HG03103 (cell line): ENCODE measurements around the gene GPR162.

Experiments used
- ATAC-seq: cut with Tn5 transposase; IDR thresholded peaks from one replicate; pipeline ENCODE4 v1.9.1; 2021; ENCODE audit warnings: low read depth; ENCODE audit not compliant: unreplicated experiment

The GPR162 gene

DNA sequence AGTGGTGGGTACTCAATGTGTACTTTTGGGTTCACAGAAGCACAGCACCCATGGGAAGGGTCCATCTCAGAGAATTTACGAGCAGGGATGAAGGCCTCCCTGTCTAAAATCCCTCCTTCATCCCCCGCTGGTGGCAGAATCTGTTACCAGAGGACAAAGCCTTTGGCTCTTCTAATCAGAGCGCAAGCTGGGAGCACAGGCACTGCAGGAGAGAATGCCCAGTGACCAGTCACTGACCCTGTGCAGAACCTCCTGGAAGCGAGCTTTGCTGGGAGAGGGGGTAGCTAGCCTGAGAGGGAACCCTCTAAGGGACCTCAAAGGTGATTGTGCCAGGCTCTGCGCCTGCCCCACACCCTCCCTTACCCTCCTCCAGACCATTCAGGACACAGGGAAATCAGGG lies 1.5 kb upstream of the GPR162 start:
- no peak for ATAC-seq

DNA sequence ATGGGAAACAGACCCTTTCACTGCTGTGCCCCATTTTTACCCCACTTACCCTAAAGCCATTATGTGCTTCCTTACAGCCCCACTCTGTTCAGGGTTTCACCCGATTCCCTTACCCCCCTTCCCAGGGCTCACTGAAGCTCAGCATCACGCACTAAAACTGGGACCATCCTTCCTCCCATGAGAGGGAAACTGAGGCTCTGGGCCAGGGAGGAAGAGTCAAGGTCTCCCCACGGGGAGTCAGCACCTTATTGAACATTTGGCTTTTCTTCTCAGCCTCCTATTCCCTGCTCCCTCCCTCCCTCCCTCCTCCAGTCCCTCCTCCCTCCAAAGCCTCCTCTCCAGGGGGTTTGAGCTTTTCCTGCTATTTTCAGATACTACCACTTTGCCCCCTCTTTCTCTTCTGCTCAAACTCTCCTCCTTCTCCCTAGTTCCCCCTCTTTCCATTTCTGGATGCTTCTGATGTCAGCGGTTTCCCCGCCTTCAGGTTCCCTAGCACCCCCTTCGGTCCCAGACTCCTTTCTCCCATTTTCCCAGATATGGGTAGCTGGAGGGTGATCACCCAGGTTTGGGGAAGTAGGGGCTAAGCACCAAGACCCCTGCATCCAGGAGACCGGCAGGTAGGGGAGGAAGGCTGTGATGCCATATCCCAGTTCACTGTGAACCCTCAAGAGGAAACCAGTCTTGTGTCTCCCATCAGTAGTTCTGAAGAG lies 960 bp downstream of the GPR162 start:
- no peak for ATAC-seq

DNA sequence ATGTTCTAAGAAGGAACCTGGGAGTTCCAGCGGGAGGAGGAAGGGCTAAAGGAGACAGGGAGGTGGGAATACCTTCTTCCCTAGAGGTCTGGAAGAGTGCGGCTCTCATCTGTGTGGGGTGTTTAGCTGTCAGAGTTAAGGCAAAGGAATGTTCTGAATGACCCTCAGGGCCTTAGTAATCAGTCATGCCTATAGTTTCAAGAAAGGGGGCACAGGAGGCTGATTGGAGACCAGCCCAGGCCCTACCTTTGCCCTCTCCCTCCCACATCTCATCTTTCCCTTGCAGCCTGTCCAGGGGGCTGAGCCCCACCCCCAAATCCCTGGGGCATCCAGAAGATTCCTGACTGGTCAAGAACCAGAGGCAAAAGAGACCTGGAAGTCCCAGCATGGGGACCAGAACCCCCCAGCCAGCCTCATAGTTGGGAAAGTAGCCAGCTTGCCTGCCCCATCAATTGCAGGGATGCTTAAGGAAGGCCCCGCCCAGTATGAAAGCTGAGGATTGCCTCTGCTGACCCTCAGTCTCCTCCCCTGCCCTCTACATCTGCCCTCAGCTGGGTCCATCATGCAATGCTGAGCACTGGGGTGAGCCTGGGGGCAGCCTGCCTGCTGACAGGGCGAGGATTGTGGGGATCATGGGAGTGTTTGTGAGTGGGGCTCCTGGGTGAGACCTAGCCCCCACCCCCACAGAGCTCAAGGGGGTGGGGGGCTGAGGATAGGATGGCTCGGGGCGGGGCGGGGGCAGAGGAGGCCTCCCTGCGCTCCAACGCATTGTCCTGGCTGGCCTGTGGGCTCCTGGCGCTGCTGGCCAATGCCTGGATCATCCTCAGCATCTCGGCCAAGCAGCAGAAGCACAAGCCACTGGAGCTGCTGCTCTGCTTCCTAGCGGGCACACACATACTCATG lies 1.8 kb downstream of the GPR162 start:
- no peak for ATAC-seq

DNA sequence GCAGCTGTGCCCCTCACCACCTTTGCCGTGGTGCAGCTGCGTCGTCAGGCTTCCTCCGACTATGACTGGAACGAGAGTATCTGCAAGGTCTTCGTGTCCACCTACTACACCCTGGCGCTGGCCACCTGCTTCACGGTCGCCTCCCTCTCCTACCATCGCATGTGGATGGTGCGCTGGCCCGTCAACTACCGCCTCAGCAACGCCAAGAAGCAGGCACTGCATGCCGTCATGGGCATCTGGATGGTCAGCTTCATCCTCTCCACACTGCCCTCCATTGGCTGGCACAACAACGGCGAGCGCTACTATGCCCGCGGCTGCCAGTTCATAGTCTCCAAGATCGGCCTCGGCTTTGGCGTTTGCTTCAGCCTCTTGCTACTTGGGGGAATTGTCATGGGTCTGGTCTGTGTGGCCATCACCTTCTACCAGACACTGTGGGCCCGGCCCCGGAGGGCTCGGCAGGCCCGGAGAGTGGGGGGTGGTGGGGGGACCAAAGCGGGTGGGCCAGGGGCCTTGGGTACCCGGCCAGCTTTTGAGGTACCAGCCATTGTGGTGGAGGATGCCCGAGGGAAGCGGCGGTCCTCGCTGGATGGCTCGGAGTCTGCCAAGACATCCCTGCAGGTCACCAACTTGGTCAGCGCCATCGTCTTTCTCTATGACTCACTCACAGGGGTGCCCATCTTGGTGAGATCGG lies 2.6 kb downstream of the GPR162 start:
- ATAC-seq, result no peak

DNA sequence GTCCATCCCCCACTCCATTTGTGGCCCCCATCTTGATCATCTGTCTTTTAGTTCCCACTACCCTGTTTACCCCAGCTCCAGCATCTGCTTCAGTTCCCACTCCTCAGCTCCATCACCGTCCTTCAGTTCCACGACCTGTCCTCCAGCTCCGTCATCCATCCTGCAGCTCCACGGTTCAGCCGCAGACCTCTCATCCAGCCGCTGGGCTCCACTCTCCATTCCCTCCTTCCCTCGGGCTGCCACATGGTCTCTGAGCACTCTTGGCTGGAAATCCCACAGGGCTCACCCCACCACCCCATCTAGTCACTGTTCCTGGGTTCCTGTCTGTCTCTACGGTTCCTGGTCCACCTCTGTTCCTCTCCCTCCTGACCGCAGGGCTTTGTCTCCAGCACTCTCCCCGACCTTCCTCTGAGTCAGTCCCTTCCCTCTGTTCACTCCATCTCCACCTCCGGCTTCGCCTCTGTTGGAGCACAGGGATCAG lies 3.3 kb downstream of the GPR162 start:
- no peak for ATAC-seq

DNA sequence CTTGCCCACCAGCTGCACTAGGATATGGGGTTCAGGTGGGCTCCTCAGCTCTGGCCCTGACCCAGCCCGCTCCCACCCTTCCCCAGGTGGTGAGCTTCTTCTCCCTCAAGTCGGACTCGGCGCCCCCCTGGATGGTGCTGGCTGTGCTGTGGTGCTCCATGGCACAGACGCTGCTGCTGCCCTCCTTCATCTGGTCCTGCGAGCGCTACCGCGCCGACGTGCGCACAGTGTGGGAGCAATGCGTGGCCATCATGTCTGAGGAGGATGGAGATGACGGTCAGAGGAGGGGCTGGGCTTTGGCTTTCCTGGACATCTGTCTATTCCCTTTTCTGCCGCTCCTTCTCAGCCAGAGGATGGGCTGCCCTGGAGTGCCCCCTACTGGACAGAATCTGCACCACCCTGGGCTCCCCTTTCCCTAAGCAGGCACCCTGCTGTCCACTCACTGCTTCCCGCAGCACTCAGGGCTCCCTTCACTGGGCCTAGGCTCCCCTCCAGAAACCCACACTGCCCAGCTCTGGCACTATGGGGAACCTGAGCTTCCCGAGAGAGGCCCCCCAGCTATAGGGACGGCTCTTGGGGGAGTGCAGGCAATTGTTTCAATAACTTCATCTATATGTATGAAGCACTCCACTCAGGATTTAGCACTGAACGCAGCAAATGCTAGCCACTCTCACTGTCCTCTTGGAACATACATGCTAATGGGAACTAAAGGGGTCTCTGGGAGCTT lies 3.9 kb downstream of the GPR162 start:
- no peak for ATAC-seq

DNA sequence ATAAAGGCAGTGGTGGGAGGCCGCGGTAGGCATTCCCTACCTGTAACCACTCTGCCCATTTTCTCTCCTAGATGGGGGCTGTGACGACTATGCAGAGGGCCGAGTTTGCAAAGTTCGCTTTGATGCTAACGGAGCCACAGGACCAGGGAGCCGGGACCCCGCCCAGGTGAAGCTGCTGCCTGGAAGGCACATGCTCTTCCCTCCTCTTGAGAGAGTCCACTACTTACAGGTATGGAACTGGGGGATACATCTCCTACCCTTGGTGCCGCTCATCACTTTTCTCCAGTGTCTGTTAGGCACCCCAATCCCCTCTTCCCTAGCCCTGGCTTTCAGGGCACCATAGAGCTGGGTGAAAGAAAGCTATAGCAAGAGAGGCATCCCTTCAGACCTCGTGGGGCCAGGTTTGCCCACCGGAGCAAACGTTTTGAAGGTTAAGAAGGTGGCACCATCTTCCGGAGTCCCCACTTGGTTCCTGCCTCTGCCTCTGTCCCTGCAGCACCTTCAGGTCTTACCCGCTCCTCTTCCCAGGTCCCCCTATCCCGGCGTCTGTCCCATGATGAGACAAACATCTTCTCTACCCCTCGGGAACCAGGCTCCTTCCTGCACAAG lies 4.6 kb downstream of the GPR162 start:
- ATAC-seq, result no peak

DNA sequence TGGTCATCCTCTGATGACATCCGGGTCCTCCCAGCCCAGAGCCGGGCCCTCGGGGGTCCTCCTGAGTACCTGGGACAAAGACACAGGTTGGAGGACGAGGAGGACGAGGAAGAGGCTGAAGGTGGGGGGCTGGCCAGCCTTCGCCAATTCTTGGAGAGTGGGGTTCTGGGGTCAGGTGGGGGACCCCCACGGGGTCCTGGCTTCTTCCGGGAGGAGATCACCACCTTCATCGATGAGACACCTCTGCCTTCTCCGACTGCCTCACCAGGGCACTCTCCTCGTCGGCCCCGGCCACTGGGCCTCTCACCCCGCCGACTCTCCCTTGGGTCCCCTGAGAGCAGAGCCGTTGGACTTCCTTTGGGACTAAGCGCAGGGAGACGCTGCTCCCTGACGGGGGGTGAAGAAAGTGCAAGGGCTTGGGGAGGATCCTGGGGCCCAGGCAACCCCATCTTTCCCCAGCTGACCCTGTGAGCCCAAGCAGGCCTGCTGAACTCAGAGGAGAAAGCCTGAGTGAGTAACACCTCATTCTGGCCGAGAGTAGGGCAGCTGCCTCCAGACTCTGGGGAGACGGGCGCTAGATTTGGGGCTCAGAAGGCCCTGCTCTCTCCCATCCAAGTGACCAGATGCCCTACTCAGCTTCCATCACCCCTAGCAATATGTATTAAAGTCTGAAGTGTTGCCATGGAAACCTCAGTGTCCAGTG lies 5.3 kb downstream of the GPR162 start:
- no peak for ATAC-seq

DNA sequence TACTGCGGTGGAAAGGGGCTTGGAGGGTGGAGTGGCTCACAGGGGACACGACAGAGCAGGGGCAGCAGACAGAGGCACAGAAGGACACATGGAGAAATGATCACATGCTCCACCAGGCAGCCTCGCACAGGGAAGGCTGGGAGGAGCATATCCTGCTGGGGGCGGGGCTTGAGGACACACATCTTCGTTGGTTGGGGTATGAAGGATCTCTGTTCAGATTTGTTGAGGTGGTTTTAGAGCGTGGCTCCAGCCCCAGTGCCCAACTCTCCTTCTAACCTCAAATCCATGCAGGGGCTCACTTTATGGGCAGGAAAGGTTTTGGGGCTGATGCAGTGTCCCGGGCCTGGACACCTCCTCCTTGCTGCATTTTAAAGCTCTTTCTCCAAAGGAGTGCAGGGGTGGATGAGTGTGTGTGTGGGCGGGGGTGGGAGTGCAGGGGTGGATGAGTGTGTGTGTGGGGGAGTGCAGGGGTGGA lies 5.9 kb downstream of the GPR162 start:
- no peak for ATAC-seq

DNA sequence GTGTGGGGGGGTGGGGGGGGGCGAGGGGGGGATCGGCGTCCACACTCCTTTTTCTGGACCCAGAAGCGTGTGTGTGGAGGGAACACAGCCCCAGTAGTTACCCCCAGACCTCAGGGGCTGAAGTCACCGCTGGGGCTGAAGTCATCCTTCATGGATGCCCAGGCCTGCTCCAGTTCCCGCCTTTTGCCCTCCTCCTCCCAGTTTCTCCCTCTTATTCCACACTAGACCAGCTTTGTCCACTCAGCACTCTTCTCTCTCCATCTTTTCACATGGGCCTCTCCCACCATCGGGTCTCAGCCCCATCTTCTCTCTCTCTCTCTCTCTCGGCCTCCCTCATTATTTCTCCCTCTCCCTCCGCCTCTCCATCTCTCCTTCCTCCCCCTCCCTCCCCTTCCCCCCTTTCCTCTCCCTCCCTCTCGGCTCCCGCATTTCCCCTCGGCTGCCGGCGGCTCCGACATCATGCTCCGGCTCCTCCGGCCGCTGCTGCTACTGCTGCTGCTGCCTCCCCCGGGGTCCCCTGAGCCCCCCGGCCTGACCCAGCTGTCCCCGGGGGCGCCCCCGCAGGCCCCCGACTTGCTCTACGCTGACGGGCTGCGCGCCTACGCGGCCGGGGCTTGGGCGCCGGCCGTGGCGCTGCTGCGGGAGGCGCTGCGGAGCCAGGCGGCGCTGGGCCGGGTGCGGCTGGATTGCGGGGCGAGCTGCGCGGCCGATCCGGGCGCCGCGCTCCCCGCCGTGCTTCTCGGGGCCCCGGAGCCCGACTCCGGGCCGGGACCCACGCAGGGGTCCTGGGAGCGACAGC lies 6.6 kb downstream of the GPR162 start, which contains the start of gene P3H3:
TSS of gene P3H3 (plus strand) at position 426 of the 799 bp plus-strand sequence. CDS start at position 460, 34 bp downstream.
- ATAC-seq, result no peak

DNA sequence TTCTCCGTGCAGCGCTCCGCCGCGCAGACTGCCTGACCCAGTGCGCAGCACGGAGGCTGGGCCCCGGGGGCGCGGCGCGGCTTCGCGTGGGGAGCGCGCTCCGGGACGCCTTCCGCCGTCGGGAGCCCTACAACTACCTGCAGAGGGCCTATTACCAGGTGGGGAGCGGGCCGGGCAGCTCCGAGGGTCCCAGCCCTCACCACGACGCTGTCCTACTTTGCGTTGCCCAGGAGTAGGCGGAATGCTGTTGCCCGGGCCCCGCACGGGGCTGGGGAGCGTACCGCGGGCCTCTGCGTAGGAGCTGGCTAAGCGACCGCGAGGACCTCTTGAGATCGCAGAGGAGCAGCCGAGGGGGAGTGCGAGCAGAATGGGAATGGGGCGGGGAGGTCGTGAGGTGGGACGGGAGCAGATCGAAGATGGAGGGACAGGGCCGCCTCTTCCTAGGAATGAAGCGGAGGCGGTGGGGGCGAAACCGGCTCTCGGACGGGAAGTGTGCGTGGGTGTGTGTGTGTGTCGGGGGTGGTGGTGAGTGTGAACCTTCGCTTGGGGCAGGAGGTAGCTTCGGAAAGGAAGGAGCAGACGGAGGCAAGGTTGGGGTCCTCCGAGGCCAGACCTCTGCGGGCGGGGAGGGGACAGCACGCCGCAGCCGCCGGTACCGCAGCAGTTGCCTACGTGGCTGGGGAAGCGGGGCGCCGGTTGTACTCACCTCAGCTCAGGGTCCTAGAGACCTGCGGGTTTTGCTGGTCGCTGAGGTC lies 7.3 kb downstream of the GPR162 start:
- no peak for ATAC-seq

DNA sequence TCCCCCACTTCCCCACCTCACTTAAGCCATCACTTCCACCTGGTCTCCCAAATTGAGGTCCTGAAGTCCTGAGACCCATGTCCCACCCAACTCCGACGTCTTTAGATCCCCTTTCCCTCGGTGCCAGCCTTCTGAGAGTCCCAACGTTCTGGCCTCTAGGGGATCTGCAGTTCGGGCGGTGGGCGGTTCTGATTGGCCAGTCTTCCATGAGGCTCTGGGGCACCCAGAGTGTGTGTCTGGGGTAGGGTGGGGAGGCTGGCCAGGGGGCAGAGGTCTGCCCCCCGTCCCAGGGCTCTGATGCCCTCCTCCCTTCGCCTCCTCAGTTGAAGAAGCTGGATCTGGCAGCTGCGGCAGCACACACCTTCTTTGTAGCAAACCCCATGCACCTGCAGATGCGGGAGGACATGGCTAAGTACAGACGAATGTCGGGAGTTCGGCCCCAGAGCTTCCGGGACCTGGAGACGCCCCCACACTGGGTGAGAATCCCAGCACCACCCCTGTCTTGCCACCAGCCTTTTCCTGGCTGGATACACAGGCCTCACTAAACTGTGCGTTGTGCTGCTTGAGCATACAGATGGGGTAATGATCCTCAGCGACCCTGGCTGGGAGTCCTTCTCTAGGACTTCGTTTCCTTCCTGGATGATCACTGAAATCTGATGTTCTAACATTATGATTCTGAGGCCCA lies 8.1 kb downstream of the GPR162 start:
- ATAC-seq, result no peak

DNA sequence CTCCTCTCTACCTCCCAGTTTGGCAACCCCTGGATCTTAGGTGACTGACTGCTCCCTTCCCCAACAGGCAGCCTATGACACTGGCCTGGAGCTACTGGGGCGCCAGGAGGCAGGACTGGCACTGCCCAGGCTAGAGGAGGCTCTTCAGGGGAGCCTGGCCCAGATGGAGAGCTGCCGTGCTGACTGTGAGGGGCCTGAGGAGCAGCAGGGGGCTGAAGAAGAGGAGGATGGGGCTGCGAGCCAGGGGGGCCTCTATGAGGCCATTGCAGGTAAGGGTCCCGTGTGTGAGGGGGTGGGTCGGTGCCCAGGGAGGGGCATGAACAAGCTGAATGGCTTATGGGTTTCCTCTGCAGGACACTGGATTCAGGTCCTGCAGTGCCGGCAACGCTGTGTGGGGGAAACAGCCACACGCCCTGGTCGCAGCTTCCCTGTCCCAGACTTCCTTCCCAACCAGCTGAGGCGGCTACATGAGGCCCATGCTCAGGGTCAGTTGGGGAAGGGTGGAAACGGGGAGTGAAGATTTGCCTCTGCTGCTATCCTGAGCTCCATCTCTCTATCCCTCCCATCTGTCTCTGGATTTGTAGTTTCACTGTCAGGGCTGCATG lies 8.8 kb downstream of the GPR162 start:
- ATAC-seq, result no peak

DNA sequence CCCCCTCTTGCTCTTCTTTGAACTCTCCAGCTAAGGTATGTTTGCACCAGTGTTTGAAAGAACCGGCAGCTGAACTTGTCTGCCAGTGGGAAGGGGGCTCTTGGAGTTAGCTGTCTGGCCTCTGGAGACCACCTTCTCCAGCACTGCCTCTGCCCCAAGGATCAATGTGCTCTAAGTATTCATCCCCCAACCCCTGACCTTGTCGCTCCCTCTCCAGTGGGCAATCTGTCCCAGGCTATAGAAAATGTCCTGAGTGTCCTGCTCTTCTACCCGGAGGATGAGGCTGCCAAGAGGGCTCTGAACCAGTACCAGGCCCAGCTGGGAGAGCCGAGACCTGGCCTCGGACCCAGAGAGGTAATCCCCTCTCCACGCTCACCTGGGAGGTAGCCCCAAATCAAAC lies 9.4 kb downstream of the GPR162 start:
- ATAC-seq, result no peak

DNA sequence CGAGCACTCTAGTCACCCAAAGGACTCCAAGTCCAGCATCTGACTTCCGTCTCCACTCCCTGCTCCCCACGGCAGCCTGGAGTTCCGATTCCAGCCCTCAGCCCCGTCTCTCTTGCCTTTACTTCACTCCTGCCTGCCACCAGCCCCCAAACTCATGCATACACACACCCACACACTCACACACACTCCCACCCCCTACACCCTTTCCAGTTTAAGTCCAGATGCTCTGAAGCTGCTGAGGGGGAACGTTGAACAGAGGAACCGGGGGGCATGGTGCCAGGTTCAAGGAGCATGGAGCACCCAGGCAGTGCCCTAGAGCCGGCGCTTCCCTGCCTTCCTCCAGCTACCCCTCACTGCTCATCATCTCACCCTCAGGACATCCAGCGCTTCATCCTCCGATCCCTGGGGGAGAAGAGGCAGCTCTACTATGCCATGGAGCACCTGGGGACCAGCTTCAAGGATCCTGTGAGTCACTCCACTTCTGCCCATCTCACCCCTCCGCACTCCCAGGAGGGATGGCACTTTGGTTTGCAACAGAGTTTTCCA lies 9.9 kb downstream of the GPR162 start:
- ATAC-seq, result no peak

DNA sequence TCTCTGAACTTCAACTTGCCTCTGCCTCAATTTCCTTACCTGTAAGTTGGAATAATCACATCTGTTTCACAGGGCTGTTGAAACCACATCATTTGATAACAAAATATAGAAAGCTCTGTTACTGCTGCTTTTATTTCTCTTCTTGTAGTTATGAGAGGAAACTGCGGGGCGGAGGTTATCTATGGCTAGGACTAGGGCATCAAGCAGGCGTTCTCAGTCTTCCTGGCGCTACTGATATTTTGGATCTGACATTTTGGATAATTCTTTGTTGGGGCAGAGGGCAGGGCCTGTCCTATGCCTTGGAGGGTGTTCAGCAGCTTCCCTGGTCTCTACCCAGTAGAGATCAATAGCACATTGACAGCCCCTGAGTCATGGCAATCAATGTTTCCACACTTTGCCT lies 10.5 kb downstream of the GPR162 start:
- ATAC-seq, result no peak
